ENCODE data around the gene C2CD4C.
"Not testable (repeated sequence)": the region's sequence is repeated elsewhere in the genome, so short reads cannot be mapped to it uniquely, and the experiment has no call there.

The C2CD4C gene

GRCh38 chr19:408902-409515 is at the start of gene C2CD4C:
C2CD4C (minus strand) TSS chr19:409147; CDS start chr19:408361, 786 bp downstream.
- FAIRE-seq = no peak

GRCh38 chr19:458091-459042 is 49.4 kb upstream of the C2CD4C start:
- FAIRE-seq = no peak

- no peak for FAIRE-seq
Measured at GRCh38 chr19:457636-458035, 48.7 kb upstream of the C2CD4C start.

GRCh38 chr19:456547-457110 is 47.7 kb upstream of the C2CD4C start:
- FAIRE-seq = no peak

- no peak for FAIRE-seq
Measured at GRCh38 chr19:455851-456546, 47.1 kb upstream of the C2CD4C start.

GRCh38 chr19:455031-455705 is 46.2 kb upstream of the C2CD4C start:
- no peak for FAIRE-seq

GRCh38 chr19:453606-454005 is 44.7 kb upstream of the C2CD4C start:
- no peak for FAIRE-seq

- no peak for FAIRE-seq
Measured at GRCh38 chr19:452829-453228, 43.9 kb upstream of the C2CD4C start.

- FAIRE-seq = not testable (repeated sequence)
Measured at GRCh38 chr19:450912-451481, 42.0 kb upstream of the C2CD4C start.

- FAIRE-seq = no peak
Measured at GRCh38 chr19:449916-450315, 41.0 kb upstream of the C2CD4C start.

GRCh38 chr19:447816-448560 is 39.0 kb upstream of the C2CD4C start:
- FAIRE-seq = no peak

- FAIRE-seq = no peak
Measured at GRCh38 chr19:447064-447426, 38.1 kb upstream of the C2CD4C start.

- FAIRE-seq = no peak
Measured at GRCh38 chr19:444677-445210, 35.8 kb upstream of the C2CD4C start.

- FAIRE-seq = no peak
Measured at GRCh38 chr19:443005-443404, 34.1 kb upstream of the C2CD4C start.

- FAIRE-seq = no peak
Measured at GRCh38 chr19:442085-442484, 33.1 kb upstream of the C2CD4C start.

- no peak for FAIRE-seq
Measured at GRCh38 chr19:441213-441836, 32.4 kb upstream of the C2CD4C start.

GRCh38 chr19:440391-441212 is 31.7 kb upstream of the C2CD4C start:
- no peak for FAIRE-seq

- FAIRE-seq = no peak
Measured at GRCh38 chr19:439167-439900, 30.4 kb upstream of the C2CD4C start.

GRCh38 chr19:438416-438958 is 29.5 kb upstream of the C2CD4C start:
- no peak for FAIRE-seq
